PFSK-1 (cell line): ENCODE results near the gene DHRS9.

ENCODE experiments used
- FOXP2 ChIP-seq: optimal IDR thresholded peaks from 2 replicates; pipeline ENCODE3; 2011; ENCODE audit warnings: borderline replicate concordance, control low read depth, inconsistent platforms; ENCODE audit not compliant: insufficient read depth; ENCODE audit errors: extremely low read length, extremely low read depth
- POLR2AphosphoS5 ChIP-seq: IDR thresholded peaks from 2 replicates; pipeline ENCODE4 v1.6.1; 2012; ENCODE audit warnings: low read depth, mild to moderate bottlenecking, control low read depth, low read length, moderate library complexity
- REST ChIP-seq, 2 experiments: IDR thresholded peaks; 2 replicates each; pipeline versions ENCODE4 v1.6.1 to v1.8.0; 2011 to 2012; ENCODE audit warnings: low read depth in 2 of 2, low read length in 2 of 2, control low read depth in 1 of 2, inconsistent platforms in 1 of 2, mild to moderate bottlenecking in 1 of 2, moderate library complexity in 1 of 2; ENCODE audit not compliant: insufficient read depth in 1 of 2
- SIN3A ChIP-seq: IDR thresholded peaks from 2 replicates; pipeline ENCODE4 v1.6.1; 2012; ENCODE audit warnings: mild to moderate bottlenecking, low read length, moderate library complexity, borderline replicate concordance; ENCODE audit not compliant: insufficient read depth
- TAF1 ChIP-seq: IDR thresholded peaks from 2 replicates; pipeline ENCODE4 v1.6.1; 2012; ENCODE audit warnings: low read length, control low read depth, borderline replicate concordance; ENCODE audit not compliant: insufficient read depth

DHRS9 gene

GRCh38 chr2:169047256-169048250, 21.8 kb upstream of the DHRS9 start:
- TF ChIP-seq FOXP2 (no peak), SIN3A (no peak), POLR2AphosphoS5 (no peak), TAF1 (no peak), REST (IDR thresholded peaks at IDR 0.05; ENCODE audit: insufficient read depth in 1 of 2, low read depth in 2 of 2, low read length in 2 of 2) (no peak)

GRCh38 chr2:169049142-169049541, 20.2 kb upstream of the DHRS9 start:
- no peak for TF ChIP-seq POLR2AphosphoS5

GRCh38 chr2:169050476-169051240, 18.7 kb upstream of the DHRS9 start:
- TF ChIP-seq POLR2AphosphoS5 (no peak), REST (IDR thresholded peaks at IDR 0.05; ENCODE audit: insufficient read depth in 1 of 2, low read depth in 2 of 2, low read length in 2 of 2) (no peak), FOXP2 (no peak), TAF1 (no peak), SIN3A (no peak)

GRCh38 chr2:169065422-169065821, 3.9 kb upstream of the DHRS9 start:
- no peak for TF ChIP-seq FOXP2
- no peak for TF ChIP-seq POLR2AphosphoS5
- no peak for TF ChIP-seq REST (IDR thresholded peaks at IDR 0.05; ENCODE audit: insufficient read depth in 1 of 2, low read depth in 2 of 2, low read length in 2 of 2)
- TF ChIP-seq TAF1: no peak
- no peak for TF ChIP-seq SIN3A

GRCh38 chr2:169065864-169066517, 3.4 kb upstream of the DHRS9 start:
- no peak for TF ChIP-seq SIN3A
- TF ChIP-seq REST (IDR thresholded peaks at IDR 0.05; ENCODE audit: insufficient read depth in 1 of 2, low read depth in 2 of 2, low read length in 2 of 2): no peak
